ACHN (cell line): Measurements from ENCODE around the gene FOXC2.

ENCODE experiments used
- DNase-seq: peaks from one replicate; pipeline ENCODE4 v3.0.0-alpha.2; 2015
- in situ Hi-C: cut with HindIII; loops from 2 replicates; pipeline ENCODE4 v1.10.0; 2017; ENCODE audit warnings: low sequenced_read_pairs, low pct_ligation_motif_present, low pct_unique_long_range_greater_than_20kb

Gene FOXC2

DNA sequence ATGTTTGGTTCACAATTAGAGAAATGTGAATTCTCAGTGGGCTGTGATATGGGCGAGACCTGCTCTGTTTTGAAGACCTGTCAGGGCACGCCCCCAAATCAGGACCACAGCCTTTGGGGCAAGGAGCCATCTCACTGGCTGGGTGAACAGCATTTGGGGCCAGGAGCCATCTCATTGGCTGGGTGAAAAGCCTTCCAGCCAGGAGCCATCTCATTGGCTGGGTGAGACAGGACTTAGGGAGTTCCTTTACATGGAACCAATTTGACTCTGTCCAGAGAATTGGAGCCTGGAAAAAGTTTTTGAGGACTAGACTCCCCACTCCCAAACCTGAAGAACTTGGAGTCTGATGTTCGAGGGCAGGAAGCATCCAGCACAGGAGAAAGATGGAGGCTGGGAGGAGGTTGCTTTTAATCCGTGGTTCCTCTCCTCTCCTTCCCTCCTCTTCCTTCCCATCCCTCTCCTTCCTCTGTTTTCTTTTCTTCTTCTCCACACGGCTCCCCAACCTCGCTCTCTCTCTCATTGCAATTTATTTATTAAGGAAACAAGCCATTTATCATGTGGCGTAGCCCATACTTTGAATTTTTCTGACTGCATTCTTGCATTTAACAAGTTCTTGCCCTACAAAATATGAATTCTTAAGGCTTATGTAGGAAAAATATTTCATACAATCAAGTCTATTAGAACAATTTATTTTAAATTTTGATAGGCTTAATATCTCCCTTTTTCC is 31.4 kb downstream of the FOXC2 start:
- DNase-seq = no peak
- in situ Hi-C loops = no loop called here

DNA sequence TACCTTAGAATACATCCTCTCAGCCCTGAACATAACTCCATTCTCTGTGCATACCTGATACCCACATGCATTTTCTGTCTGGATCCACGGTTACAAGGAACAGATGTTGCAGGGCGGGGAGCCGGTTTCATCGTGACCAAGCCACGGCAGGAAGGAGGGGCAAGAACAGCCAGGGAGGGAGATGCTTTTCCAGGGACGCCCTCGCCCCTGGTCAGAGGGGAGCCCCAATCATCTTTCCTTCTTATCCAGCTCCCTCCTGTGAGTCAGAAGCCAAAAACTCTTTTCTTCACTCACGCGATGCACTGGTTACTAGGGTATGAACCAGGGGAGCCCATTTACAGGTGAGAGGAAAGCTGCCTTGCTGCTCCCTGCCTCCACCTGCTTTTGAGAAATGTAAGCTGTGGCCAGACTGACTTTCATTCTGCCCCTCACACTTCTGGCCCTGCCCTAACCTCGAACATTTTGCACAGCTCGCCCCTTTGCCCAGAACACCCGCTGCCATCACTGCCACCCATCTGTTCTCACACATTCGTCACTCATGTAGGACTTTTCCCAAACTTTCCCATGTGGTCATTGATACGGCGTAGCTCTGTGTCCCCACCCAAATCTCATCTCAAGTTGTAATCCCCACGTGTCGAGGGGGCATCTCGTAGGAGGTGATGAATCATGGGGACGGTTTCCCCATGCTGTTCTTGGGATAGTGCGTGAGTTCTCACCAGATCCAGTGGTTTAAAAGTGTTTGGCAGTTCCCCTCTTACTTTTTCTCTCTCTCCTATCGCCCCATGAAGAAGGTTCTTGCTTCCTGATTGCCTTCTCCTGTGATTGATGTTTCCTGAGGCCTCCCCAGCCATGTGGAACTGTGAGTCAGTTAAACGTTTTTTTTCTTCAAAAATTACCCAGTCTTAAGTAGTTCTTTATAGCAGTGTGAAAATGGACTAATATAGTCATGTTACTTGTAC is 32.3 kb downstream of the FOXC2 start:
- no peak for DNase-seq
- in situ Hi-C loops = no loop called here

DNA sequence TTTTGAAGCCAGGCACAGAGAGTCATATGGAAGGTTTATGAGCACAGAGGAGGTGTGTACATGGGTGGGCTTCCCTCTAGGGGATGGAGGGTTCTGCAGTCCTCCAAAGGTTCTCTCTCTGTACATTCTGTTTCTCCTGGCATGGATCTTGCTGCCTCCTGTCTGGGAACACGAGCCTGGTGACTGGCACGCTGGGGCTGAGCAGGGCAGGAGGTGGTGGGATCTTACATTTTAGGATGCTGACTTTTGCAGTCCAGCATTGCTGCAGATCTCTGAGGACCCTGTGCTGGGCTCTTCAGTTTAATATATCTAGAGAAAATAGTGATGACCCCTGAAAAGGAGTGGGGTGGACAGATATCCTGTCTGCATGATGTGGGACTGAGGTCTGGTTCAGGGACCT is 34.7 kb downstream of the FOXC2 start:
- DNase-seq = no peak
- in situ Hi-C loops = no loop called here

DNA sequence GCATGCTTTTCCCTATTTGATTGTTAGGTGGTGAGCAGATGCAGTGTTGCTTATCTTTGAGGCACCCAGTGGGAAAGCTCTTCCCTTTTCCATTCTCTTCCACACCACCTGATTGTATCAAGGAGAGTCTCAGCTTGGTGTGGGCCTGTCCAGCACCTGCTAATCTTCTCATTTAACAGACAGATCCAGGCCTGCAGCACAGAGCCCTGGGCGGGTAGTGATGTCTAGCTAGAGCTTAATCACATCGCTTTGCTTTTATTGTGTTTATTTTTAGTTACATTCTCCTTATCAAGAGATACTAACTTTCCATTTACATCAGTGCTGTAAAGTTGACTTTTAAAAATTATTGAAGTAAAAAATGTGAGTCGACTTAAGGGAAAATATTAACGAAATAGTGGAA is 35.9 kb downstream of the FOXC2 start:
- no peak for DNase-seq
- in situ Hi-C loops = no loop called here

DNA sequence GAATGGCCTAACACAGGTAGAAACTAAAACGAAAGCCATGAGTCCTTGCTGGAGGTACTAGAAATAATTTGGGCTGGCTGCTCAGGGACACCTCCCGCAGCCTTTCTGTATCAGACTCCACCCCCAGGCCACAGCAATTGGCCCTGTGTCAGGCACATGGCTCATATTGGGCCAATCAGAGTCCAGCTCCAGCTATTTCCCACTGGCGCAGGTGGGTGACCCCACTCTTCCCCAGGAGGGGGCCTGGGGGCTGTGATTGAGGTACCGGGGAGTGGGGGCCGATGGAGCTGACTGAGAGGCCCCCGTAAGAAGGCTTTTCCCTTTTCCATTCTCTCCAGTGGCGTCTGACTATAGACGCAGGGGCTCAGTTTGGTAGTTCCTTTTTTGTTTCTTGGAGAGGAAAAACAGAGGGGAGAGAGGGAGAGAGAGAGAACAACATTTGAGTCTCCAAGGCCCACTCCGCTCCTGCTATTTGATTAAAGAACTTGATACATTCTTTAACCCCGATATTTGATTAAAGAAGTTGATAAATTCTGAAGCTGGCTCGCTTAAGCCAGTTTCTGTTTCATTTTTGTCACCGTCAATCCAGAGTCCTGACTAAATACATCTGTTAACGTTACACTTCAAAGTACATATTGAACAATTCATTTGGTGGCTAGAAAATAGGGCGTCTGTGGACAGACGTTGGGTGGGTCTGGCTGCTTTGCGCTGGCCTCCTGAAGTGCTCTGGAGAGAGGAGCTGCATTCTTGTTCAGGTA is 38.0 kb downstream of the FOXC2 start:
- in situ Hi-C loops = no loop called here
- DNase-seq = no peak

DNA sequence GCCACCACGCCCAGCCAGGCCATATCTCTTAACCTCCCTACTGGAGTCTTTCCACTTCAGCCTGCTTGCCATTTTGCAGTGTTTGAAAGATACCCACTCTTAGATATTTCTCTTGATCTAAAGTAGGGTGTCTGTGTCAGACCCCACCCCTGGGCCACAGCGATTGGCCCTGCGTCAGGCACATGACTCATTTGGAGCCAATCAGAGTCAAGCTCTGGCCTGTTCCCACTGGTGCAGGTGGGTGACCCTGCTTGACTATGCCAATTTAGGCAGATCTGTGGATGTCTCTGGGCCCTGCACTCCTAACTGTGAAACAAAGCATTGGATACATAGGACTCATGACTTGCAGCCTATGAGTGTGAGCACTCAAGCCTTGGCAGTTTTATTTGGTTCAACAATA is 39.3 kb downstream of the FOXC2 start:
- in situ Hi-C loops = no loop called here
- DNase-seq = no peak

GRCh38 chr16:86608301-86608747 is 41.7 kb downstream of the FOXC2 start:
- in situ Hi-C loops = no loop called here
- DNase-seq = peak; percentile 16

- DNase-seq = peak; percentile 93
- in situ Hi-C loops = no loop called here
Measured at GRCh38 chr16:86609115-86609514, 42.5 kb downstream of the FOXC2 start.

DNA sequence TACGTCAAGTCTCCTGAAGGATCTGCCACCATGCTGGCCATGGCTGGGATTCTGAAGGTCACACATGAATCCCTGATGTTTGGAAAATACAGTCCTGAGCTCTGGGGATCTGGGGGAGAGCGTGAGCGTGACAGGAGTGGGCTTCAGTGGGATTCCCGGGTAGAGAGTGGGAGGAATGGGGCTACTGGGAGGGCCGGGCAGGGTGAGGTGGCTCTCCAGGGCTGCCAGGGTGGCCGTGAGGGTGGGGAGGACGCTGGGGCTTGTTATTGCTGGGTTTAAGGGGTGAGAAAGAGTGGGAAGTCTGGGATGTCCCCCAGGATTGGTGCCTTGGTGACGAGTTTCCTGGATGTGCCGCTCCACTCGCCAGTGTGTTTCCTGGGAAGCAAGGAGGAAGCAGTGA is 43.0 kb downstream of the FOXC2 start:
- DNase-seq = no peak
- in situ Hi-C loops = no loop called here

DNA sequence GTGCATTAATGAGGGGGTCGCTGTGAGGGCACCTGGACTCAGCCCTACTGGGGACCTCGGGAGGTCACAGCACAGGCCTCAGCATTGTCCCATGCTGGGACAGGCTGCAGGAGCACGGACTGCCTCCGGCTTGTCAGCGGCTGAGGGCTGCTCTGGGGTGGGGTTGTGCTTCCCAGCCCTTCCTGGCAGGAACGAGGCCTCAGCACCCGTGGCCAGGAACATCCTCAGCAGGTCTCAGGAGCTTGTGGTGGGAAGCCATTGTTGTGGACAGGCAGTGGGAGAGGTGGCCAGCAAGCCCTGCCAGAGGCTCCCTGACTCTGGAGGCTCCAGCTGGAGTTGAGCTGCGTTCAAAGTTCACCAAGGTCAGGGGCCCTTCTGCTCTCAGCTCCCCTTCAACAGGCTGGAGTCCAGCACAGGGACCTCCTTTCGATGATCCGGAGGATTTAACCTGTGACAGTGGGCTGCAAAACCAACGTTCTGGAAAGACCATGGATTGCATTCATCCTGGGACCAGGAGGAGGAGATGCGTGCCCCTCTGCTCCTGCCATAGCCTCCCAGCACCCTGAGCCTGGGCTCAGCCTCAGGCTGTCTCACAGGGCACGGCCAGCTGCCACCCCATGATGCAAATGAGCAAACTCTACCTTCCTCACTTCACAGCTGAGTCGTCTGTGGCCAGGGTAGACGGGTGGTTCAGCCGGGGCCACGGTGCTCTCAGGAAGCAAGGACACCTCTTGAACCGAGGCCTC is 44.3 kb downstream of the FOXC2 start:
- in situ Hi-C loops = no loop called here
- DNase-seq = no peak

DNA sequence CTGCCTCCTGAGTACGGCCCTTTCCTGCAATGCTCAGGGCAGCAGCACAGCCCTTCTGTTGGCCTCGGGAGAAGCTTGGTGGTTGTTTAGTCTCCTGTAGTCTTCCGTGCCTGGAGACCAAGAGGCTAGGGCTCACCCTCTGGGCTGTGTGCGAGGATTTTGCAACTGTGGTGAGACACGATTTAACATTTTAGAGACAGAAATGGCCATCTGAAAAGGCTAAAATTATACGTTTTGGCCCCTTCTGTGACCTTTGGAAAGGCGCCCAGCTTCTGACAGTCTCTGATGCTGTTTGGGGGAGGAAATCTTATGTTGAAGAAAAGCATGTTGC is 44.9 kb downstream of the FOXC2 start:
- in situ Hi-C loops = no loop called here

DNA sequence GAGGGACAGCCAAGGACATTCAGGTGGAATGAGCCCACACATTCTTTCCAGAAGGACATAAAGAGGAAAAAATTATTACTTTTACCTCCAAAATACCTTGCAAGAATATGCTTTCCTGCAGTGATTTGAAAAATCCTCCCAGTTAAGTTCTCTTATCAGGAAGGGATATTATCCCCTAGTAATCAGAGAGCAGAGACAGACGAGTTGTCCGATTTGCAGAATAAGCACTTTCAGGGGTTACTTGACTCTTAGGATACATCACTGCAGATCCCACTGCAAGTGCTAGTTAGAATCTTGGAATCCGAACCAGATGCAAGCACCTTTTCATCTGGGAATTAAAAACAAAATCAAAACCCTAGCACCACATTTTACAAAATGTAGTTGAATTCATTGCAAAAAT is 45.3 kb downstream of the FOXC2 start:
- in situ Hi-C loops = no loop called here
- DNase-seq = no peak

More for the DNA sequence above, 44.9 kb downstream of the FOXC2 start:
- DNase-seq = no peak

- in situ Hi-C loops = no loop called here
- no peak for DNase-seq
Measured at GRCh38 chr16:86614699-86615098, 48.1 kb downstream of the FOXC2 start.

- in situ Hi-C loops = no loop called here
- DNase-seq = no peak
Measured at GRCh38 chr16:86616906-86617305, 50.3 kb downstream of the FOXC2 start.

- no peak for DNase-seq
- in situ Hi-C loops = no loop called here
Measured at GRCh38 chr16:86618431-86619238, 52.0 kb downstream of the FOXC2 start.
